CD14-positive monocyte (primary cell): ENCODE data around the gene CDH13. TPM values are rescaled to one million over a fixed set of nuclear protein-coding genes. Genes with fewer than 3 reads are reported as not detected.

Source experiments
- DNase-seq, 3 donors: peaks; one replicate each; pipeline ENCODE4 v3.0.0-alpha.2; 2011 to 2022
- H2AFZ ChIP-seq: 2 replicates; pipeline ENCODE4 v1.6.0; 2012; ENCODE audit warnings: mild to moderate bottlenecking, low read depth, low read length, inconsistent platforms; ENCODE audit not compliant: insufficient read depth, poor library complexity, severe bottlenecking
- H3K27ac ChIP-seq, 2 donors: 1 replicate in 1 of 2; 2 replicates in 1 of 2; pipeline ENCODE4 v1.5.1; 2012 to 2013; ENCODE audit warnings: low read length in 2 of 2, control low read depth in 1 of 2, inconsistent platforms in 1 of 2, low read depth in 1 of 2, mild to moderate bottlenecking in 1 of 2
- H3K27me3 ChIP-seq, 2 donors: one replicate each; pipeline versions ENCODE4 v1.6.0 to v1.6.1; 2011 to 2013; ENCODE audit warnings: low read length in 2 of 2; ENCODE audit not compliant: control insufficient read depth in 2 of 2, insufficient read depth in 2 of 2
- H3K36me3 ChIP-seq, 2 donors: replicated peaks in 1 of 2; 1 replicate in 1 of 2; 2 replicates in 1 of 2; pipeline versions ENCODE4 v1.5.1 to v1.6.1; 2012 to 2013; ENCODE audit warnings: low read length in 2 of 2, control low read depth in 1 of 2, inconsistent platforms in 1 of 2, mild to moderate bottlenecking in 1 of 2; ENCODE audit not compliant: insufficient read depth in 2 of 2, control insufficient read depth in 1 of 2
- H3K4me1 ChIP-seq, 2 donors: 1 replicate in 1 of 2; 2 replicates in 1 of 2; pipeline versions ENCODE4 v1.5.1 to v1.6.1; 2012 to 2013; ENCODE audit warnings: low read length in 2 of 2, control low read depth in 1 of 2, inconsistent platforms in 1 of 2, mild to moderate bottlenecking in 1 of 2, moderate library complexity in 1 of 2; ENCODE audit not compliant: insufficient read depth in 2 of 2, control insufficient read depth in 1 of 2
- H3K4me2 ChIP-seq: replicated peaks from 2 replicates; pipeline ENCODE3; 2012; ENCODE audit warnings: low read length, moderate library complexity, mild to moderate bottlenecking; ENCODE audit not compliant: poor library complexity, severe bottlenecking; ENCODE audit errors: extremely low read depth
- H3K4me3 ChIP-seq, 3 experiments: fragments of 200-600 bp in 1 of 3; sonication (generic) in 1 of 3; replicated peaks in 1 of 3; 1 replicate in 2 of 3; 2 replicates in 1 of 3; pipeline ENCODE4 v1.5.1; 2011 to 2013; ENCODE audit warnings: low read length in 3 of 3, mild to moderate bottlenecking in 3 of 3, control low read depth in 2 of 3, low read depth in 2 of 3, inconsistent platforms in 1 of 3, moderate library complexity in 1 of 3
- H3K79me2 ChIP-seq: 2 replicates; pipeline ENCODE4 v1.6.0; 2012; ENCODE audit warnings: mild to moderate bottlenecking, control low read depth, inconsistent platforms, low read length, moderate library complexity; ENCODE audit not compliant: insufficient read depth
- H3K9ac ChIP-seq: 2 replicates; pipeline ENCODE4 v1.6.0; 2017; ENCODE audit warnings: low read length, mild to moderate bottlenecking; ENCODE audit not compliant: insufficient read depth, poor library complexity, severe bottlenecking
- H3K9me3 ChIP-seq, 2 donors: replicated peaks in 1 of 2; 1 replicate in 1 of 2; 2 replicates in 1 of 2; pipeline versions ENCODE4 v1.5.1 to v1.6.1; 2012 to 2013; ENCODE audit warnings: low read length in 2 of 2, control low read depth in 1 of 2; ENCODE audit not compliant: control insufficient read depth in 1 of 2, insufficient read depth in 1 of 2
- H4K20me1 ChIP-seq: 2 replicates; pipeline ENCODE4 v1.6.0; 2012; ENCODE audit warnings: mild to moderate bottlenecking, low read length, control low read depth, moderate library complexity; ENCODE audit not compliant: insufficient read depth
- H3K27ac Mint-ChIP-seq, 7 donors: one replicate each; pipeline ENCODE4 v1.8.0; 2020; ENCODE audit warnings: mild to moderate bottlenecking in 7 of 7, mixed read lengths in 7 of 7, moderate library complexity in 6 of 7, inconsistent platforms in 2 of 7
- H3K27me3 Mint-ChIP-seq, 3 donors: one replicate each; pipeline ENCODE4 v1.8.0; 2021 to 2022; ENCODE audit warnings: low read depth in 3 of 3, mild to moderate bottlenecking in 3 of 3, mixed read lengths in 3 of 3, moderate library complexity in 3 of 3, inconsistent platforms in 1 of 3
- H3K36me3 Mint-ChIP-seq, 2 donors: one replicate each; pipeline ENCODE4 v1.8.0; 2020; ENCODE audit warnings: mixed read lengths in 2 of 2, inconsistent platforms in 1 of 2, mild to moderate bottlenecking in 1 of 2
- H3K4me1 Mint-ChIP-seq: one replicate; pipeline ENCODE4 v1.8.0; 2020; ENCODE audit warnings: mild to moderate bottlenecking, mixed read lengths
- H3K4me3 Mint-ChIP-seq, 2 donors: one replicate each; pipeline ENCODE4 v1.8.0; 2020; ENCODE audit warnings: mild to moderate bottlenecking in 2 of 2, mixed read lengths in 2 of 2, moderate library complexity in 1 of 2
- H3K9me3 Mint-ChIP-seq, 7 donors: one replicate each; pipeline ENCODE4 v1.8.0; 2020 to 2022; ENCODE audit warnings: mixed read lengths in 7 of 7, mild to moderate bottlenecking in 6 of 7, moderate library complexity in 6 of 7, inconsistent platforms in 2 of 7
- CTCF ChIP-seq: fragments of 200-600 bp; IDR thresholded peaks from one replicate; pipeline ENCODE4 v1.8.0; 2022; ENCODE audit warnings: antibody characterized with exemption, mild to moderate bottlenecking
- WGBS: methylation state at CpG from one replicate; pipeline ENCODE4 v1.1.5; 2013; ENCODE audit warnings: missing lambda C conversion rate; ENCODE audit not compliant: insufficient coverage; 5-methylcytosine and 5-hydroxymethylcytosine counted together
- intact Hi-C, 2 donors: fragments of 100-400 bp; cut with micrococcal nuclease; formaldehyde crosslinking; loops; one replicate each; pipeline versions ENCODE4 v1.15.0 to v1.15.1; 2023
- polyA plus RNA-seq, 3 donors: library from polyadenylated mRNA; depleted of rRNA in 1 of 3; unstranded in 2 of 3; stranded (reverse) in 1 of 3; fragments of 300-500 nt in 2 of 3; fragments of >200 nt in 1 of 3; fragmentation: Illumina TruSeq in 2 of 3; gene quantifications; 1 replicate in 2 of 3; 2 replicates in 1 of 3; pipeline ENCODE4 v1.2.3, GENCODE V29; 2012 to 2021

Gene CDH13
- polyA plus RNA-seq, 3 donors: 0.13 to 0.19 TPM; not detected in 1

- H3K27me3 ChIP-seq: no peaks in the 10 kb centered on the region
- TF ChIP-seq CTCF: no peak
- no peak overlapping the region for H3K4me2 ChIP-seq
- H3K36me3 ChIP-seq: no peaks in the 10 kb centered on the region
- DNase-seq: no peak
- H4K20me1 ChIP-seq: no peaks in the 10 kb centered on the region
- H2AFZ ChIP-seq: no peak overlapping the region
- no peaks in the 10 kb centered on the region for H3K79me2 ChIP-seq
- no peak overlapping the region for H3K9ac ChIP-seq
- H3K4me3 Mint-ChIP-seq: no peak overlapping the region
- no peaks in the 10 kb centered on the region for H3K36me3 Mint-ChIP-seq
- H3K4me1 ChIP-seq: no peaks in the 10 kb centered on the region
- peaks cover 0 to 5% (median 2%) of the 10 kb centered on the region in 7 donors for H3K9me3 Mint-ChIP-seq
- 70% methylated on average over 6 of the region's 8 CpGs for WGBS
- H3K27ac Mint-ChIP-seq: no peak overlapping the region
- H3K4me1 Mint-ChIP-seq: no peaks in the 10 kb centered on the region
- H3K9me3 ChIP-seq: no peaks in the 10 kb centered on the region
- no peak overlapping the region for H3K4me3 ChIP-seq
- H3K27me3 Mint-ChIP-seq: peaks cover 0 to 1% (median 0%) of the 10 kb centered on the region in 3 donors
- no peak overlapping the region for H3K27ac ChIP-seq
- intact Hi-C loops: no loop called here
Measured at GRCh38 chr16:82954224-82954929, 327.6 kb downstream of the CDH13 start.

DNA sequence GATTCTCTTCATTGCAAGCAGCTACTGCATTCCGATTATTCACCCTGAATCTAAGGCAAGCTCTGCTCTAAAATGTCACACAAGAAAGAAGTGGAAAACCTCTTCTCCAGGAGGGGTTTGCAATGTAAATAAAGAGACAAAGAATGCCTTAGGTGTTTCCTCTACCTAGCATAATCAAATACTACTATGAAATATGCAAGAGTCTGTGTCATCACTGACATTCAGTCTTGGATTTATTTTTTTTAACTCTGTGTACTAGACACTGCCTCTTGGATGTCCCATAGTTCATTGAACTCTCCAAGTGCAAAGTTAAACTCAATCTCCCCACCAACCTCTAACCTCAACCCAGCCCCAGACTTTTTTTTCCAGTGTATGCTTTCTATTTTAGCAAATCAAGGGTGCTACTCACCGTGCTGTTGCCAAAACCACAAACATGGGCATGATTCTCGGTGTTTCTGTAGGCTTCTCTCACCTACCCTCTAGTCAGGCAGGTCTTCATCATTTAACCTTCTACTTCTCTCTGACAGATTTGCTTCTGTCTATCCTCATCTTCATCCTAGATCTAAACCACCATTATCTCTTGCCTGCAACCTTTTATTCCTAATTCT lies 329.1 kb downstream of the CDH13 start:
- no peak overlapping the region for H3K27ac ChIP-seq
- peaks cover 0 to under 1% of the 10 kb centered on the region in 2 donors for H3K9me3 ChIP-seq
- H3K4me1 ChIP-seq: no peaks in the 10 kb centered on the region
- no peaks in the 10 kb centered on the region for H3K36me3 ChIP-seq
- Mint-ChIP-seq H3K27ac (no peak overlapping the region), H3K4me1 (no peaks in the 10 kb centered on the region), H3K4me3 (no peak overlapping the region), H3K9me3 (peaks cover 0 to 5% (median 2%) of the 10 kb centered on the region in 7 donors), H3K27me3 (peaks cover 0 to 2% (median 1%) of the 10 kb centered on the region in 3 donors), H3K36me3 (no peaks in the 10 kb centered on the region)
- no peaks in the 10 kb centered on the region for H4K20me1 ChIP-seq
- no peak for DNase-seq
- no peak overlapping the region for H3K4me3 ChIP-seq
- H2AFZ ChIP-seq: no peak overlapping the region
- no peak for TF ChIP-seq CTCF
- no peaks in the 10 kb centered on the region for H3K79me2 ChIP-seq
- no peak overlapping the region for H3K4me2 ChIP-seq
- H3K27me3 ChIP-seq: no peaks in the 10 kb centered on the region
- WGBS: 34% methylated on average over 2 of the region's 3 CpGs
- intact Hi-C loops: no loop called here
- no peak overlapping the region for H3K9ac ChIP-seq
